SW 1271 (cell line): Measurements from ENCODE around the gene ATF4.

ENCODE experiments used
- DNase-seq, 2 experiments: peaks; one replicate each; lab custom pipeline; 2025; lab: John Stamatoyannopoulos, UW

The ATF4 gene

DNA sequence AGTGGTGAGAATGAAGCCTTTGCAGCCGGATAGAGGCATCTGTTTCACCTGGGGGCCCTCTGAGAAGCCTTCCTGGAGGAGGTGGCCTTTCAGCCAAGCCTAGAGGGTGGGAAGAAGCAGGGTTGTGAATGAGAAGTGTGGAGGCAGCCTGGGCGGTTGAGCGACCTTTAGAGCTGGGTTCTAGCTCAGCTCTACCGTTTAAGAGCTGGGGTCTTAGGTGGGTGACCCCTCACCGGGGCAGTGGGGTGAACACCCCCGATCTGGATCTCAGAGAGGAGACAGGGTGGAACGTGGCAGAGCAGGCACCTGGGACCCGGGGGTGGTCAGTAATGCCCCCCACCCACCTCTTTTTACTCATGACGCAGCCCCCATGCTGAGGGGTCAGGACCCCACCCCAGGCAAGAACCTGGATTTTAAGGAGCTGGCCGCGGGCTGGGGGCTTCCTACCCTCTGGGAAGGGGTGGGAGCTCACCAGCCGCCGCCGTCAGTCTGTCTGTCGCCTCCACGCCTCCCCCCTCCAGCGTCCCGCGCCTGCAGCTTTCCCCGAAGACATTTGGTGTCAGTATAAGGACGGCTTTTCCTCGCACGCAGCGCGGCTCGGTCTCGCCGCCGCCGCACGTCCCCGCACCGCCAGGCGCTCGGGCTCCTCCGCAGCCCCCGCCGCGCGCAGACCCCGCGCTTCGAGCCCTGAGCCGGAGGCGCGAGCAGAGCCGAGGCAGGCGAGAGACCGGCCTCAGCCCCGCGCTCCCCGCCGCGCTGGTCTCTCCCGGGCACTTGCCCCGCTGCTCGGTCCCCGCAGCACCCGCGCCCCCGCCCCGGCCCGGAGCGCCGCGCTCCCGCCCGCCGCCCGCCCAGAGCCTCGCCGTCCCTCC lies 36.8 kb downstream of the ATF4 start:
- DNase-seq: no peak

DNA sequence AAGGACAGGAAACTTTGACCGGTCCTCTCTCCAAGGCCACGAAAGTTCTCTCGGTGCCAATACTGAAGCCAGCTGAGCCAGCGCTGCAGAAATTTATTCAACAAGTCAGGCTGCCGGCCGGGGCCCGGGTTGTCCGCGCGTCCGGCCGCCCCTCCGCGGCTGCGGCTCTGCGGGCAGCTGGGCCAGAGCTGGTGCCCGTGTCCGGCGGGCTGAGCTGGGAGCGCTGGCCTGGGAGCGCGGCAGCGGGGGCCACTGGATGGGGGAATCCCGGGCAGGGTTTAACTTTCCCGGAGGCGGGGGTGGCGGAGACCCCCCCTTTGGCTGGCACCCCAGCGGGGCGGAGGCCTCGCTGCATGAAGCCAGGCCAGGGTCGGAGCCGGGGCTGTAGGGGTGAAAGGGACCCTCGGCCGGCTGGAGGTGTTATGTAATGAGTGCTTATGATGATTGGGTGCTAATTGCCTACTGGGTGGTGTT lies 37.9 kb downstream of the ATF4 start:
- no peak for DNase-seq

DNA sequence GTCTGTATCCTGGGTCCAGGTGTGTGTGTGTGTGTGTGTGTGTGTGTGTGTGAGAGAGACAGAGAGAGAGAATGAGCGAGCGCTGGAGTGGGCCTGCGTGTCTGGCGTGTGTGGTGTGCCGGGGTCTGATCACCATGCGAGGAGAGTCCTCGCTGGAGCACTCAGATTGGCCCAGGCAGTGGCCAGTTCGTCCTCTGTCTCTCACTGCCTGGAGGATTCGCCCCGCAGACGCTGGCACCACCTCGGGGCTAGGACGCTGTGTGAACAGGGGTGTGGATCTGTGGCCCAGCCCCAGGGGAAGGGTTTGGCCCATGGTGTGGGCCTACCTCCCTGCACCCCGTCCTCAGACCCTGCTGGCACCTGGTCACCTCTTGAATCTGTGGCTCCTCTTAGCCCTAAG lies 38.6 kb downstream of the ATF4 start:
- no peak for DNase-seq

- DNase-seq: no peak
These were observed 39.2 kb downstream of the ATF4 start for GRCh38 chr22:39559456-39560105.

- no peak for DNase-seq
These were observed 39.8 kb downstream of the ATF4 start for GRCh38 chr22:39560127-39560526.

- no peak for DNase-seq
These were observed 42.6 kb downstream of the ATF4 start for GRCh38 chr22:39562839-39563489.

GRCh38 chr22:39563571-39564428 lies 43.4 kb downstream of the ATF4 start:
- no peak for DNase-seq

DNA sequence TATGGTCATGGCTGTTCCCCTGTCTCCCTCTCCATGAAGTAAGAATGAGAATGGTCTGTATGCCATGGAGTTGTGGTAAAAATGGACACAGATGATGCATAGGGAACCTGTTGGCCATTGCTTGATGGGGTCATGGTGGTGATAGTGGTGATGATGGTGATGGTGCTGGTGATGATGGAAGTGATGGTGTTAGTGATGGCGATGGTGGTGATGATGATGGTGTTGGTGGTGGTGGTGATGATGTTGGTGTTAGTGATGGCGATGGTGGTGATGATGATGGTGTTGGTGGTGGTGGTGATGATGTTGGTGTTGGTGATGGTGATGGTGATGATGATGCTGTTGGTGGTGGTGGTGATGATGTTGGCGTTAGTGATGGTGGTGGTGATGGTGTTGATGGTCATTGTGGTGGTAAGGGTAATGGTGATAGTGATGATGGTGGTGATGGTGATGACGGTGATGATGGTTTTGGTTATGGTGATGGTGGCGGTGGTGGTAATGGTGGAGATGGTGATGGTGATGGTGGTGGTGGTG lies 45.1 kb downstream of the ATF4 start:
- no peak for DNase-seq

DNA sequence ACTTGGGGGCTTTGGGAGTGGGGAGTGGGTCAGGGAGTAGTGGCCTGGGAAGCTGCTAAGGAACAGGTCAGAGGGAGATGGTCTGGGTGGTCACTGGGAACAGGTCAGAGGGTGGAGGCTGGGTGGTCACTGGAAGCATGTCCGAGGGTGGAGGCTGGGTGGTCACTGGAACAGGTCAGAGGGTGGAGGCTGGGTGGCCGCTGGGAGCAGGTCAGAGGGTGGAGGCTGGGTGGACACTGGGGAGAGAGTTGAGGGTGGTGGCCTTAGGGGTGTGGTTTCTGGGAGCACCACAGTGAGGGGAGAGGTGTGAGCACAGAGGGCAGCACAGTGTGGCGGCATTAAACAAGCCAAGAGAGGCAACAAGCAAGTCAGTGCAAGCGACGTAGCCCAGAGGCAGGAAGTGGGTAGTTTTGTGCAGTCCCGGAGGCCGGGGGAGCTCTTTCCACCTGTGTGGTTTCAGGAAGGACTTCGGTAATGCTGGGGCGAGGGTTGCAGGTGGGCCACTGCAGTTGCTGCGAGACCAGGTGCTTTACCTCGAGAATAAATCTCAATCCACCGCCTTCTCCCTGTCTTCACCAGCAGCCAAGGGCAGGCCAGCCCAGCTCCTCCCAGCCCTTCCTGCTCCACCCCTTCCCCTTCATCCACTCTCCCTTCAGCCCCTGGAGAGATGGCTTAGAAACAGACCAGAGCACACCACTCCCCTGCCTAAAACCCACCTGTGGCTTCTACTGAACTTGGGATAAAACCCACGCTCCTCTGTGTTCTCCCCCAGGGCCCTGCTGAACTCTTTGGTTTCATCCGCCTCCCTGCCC lies 47.0 kb downstream of the ATF4 start:
- no peak for DNase-seq

DNA sequence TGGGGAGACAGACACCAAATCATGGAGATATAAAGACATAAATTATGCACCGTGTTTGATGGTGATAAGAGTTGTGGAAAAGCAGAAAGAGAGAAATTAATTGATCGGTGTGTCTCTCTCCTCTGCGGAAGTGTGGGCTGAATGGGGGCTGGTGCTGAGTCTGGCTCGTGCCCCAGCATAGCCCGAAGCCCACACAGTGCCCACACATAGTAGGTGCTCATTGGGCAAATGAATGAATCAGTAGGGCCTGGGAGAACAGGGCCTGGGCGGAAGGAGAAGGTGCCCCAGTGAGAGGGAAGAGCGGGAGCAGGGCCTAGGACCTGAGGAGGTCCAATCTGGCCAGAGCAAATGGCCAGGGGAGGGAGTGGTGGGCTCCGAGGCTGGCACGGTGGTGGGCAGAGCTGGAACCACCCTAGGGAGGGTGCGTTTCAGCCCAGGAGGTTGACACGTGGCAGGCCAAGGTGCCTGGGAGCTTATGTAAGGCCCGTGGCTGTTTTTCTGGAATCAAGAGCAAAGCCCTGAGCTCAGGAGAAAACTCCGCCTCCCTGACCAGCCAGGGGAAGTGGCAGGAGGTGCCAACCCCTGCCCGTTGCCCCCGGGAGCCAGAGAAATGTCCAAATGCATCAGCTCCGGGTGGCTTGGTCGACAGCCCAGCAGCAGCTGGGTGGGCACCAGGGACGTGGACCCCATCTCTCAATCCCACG lies 48.1 kb downstream of the ATF4 start:
- DNase-seq: no peak

DNA sequence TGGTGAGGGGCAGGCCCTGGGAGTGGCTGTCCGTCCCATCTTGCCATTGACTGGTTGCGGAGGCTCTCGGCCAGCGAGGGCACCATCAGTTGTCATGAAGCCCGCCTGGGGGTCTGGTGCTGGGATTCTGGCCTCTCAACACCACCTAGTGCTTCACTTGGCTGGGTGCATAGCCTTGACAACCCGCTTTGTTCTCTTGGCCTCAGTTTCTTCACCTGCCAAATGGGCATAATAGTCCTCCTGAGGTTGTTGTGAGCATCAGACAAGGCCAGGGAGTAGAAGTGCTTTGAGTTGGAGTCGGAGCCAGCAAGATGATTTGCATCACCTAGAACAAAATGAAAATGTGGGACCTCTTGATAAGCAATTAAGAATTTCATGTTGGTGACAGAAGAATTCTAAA lies 48.7 kb downstream of the ATF4 start:
- no peak for DNase-seq

- no peak for DNase-seq
These were observed 49.9 kb downstream of the ATF4 start for GRCh38 chr22:39570226-39570625.

DNA sequence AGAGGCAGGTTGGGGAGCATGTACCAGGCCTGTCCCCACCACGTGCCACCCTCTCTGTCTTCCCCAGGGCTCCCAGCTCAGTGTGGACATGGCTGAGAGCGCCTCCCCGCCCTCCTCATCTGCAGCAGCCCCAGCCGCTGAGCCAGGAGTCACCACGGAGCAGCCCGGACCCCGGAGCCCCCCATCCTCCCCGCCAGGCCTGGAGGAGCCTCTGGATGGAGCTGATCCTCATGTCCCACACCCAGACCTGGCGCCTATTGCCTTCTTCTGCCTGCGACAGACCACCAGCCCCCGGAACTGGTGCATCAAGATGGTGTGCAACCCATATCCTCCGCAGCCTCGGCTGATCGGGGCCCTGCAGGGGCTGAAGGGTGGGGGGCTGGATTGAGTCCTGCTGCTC lies 50.3 kb downstream of the ATF4 start, which contains the start of gene CACNA1I:
Gene CACNA1I, plus strand, starts transcription at position 89 of the 400 bp plus-strand sequence. Its CDS starts 0 bp downstream, at position 89.
- no peak for DNase-seq

DNA sequence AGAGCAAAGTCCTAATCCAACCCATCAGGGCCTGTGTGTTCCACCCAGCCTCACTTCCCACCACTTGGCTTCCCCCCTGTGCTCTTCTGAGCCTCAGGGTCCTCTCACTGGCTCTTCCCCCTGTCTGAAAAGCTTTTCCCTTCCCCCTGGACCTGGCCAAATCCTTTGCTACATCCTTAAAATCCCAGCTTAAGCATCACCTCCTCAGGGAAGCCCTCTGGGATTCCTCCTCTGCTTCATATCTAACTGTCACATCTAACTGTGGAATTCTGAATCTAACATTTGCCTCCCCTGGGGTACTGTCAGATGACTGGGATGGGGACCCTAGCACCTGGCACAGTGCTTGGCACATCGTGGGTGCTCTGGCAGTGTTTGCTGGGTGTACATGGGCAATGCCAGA lies 51.2 kb downstream of the ATF4 start:
- no peak for DNase-seq
